Pancreas (tissue), 10 donors: ENCODE data around the gene NDUFA6. TPM values are rescaled to one million over a fixed set of nuclear protein-coding genes. Genes with fewer than 3 reads are reported as not detected.
A peak's percentile ranks its signal among the peaks of the same experiment; 100 is the strongest.

Experiments
- ATAC-seq, 4 donors: fragments of 200-7000 bp; cut with Tn5 transposase; one replicate each; pipeline versions ENCODE4 v1.8.0 to v1.9.1; 2020; ENCODE audit warnings: mild to moderate bottlenecking in 4 of 4, moderate library complexity in 4 of 4
- DNase-seq, 6 donors: peaks; one replicate each; pipeline ENCODE4 v3.0.0-alpha.2; 2020
- FAIRE-seq: peaks from 2 replicates; lab custom pipeline; 2012; peaks lifted over from hg19 to GRCh38; lab: Jason Lieb, UNC
- H3K27ac ChIP-seq, 4 donors: fragments of 200-600 bp; sonication (generic); 1 replicate in 3 of 4; 2 replicates in 1 of 4; pipeline versions ENCODE4 v1.5.0 to v1.8.0; 2020
- H3K27me3 ChIP-seq, 4 donors: fragments of 200-600 bp; one replicate each; pipeline ENCODE4 v1.8.0; 2021
- H3K36me3 ChIP-seq, 3 donors: fragments of 200-600 bp; sonication (generic) in 1 of 3; one replicate each; pipeline versions ENCODE4 v1.5.0 to v1.8.0; 2020 to 2021
- H3K4me1 ChIP-seq, 3 donors: fragments of 200-600 bp; one replicate each; pipeline ENCODE4 v1.8.0; 2021
- H3K4me3 ChIP-seq, 4 donors: fragments of 200-600 bp; sonication (generic) in 2 of 4; one replicate each; pipeline versions ENCODE4 v1.5.0 to v1.8.0; 2020 to 2021
- H3K9me3 ChIP-seq, 4 donors: fragments of 200-600 bp; one replicate each; pipeline ENCODE4 v1.8.0; 2021
- CTCF ChIP-seq, 4 donors: fragments of 200-600 bp; sonication (generic) in 3 of 4; IDR thresholded peaks; one replicate each; pipeline versions ENCODE4 v1.5.0 to v1.8.0; 2021; ENCODE audit warnings: antibody characterized with exemption in 4 of 4
- WGBS, 2 donors: extraction: QIAGEN DNeasy Blood & Tissue Kit; methylation state at CpG; one replicate each; pipeline ENCODE4 v1.1.7; 2013; 5-methylcytosine and 5-hydroxymethylcytosine counted together
- intact Hi-C, 3 donors: fragments of 100-400 bp; cut with DNase I; formaldehyde crosslinking; loops; one replicate each; pipeline versions ENCODE4 v1.11.1 to v1.14.2; 2022
- polyA plus RNA-seq, 2 donors: library from polyadenylated mRNA; stranded (reverse); fragments of 200-250 nt; gene quantifications; one replicate each; pipeline ENCODE4 v1.2.3, GENCODE V29; 2013
- total RNA-seq, 6 donors: library from RNA; stranded (reverse); fragmentation: NEBNext Ultra II Directional in 4 of 6; extraction: Animal tissue kit (Norgen Biotek cat#: 25700) in 4 of 6; gene quantifications; one replicate each; pipeline versions ENCODE4 v1.2.1 to v1.2.4, GENCODE V29; 2021 to 2023
- donor health status: healthy with polysubstance abuse.
- donor health status: DM: no; HTN: no; CAD: no; lungs with moderate emphysema.
- donor health status: DM: no; HTN: no; CAD: no.
- donor health status: control.
- donor health status: control.
- donor health status: Bipolar disorder and iron deficiency.
- donor health status: DM: yes; HTN: yes; CAD: no.
- donor health status: DM: no; HTN: no; CAD: no.
- donor health status: DM: no; HTN: no; CAD: no.
- donor health status: DM: yes; HTN: yes; CAD: no.

Gene NDUFA6
- total and polyA plus RNA-seq, 8 donors: 16.8 to 44.5 (median 24.4) TPM

- DNase-seq (peak in 1 of 6 donors; percentile 8), FAIRE-seq (no peak), ATAC-seq (no peak)
- 95 to 98% methylated on average over 10 of the region's 10 CpGs for WGBS, 2 donors
- Histone ChIP-seq H3K4me1 (peaks cover 0 to 10% (median 10%) of the 10 kb centered on the region in 3 donors), H3K4me3 (no peak overlapping the region), H3K9me3 (no peaks in the 10 kb centered on the region), H3K36me3 (peaks cover 0 to 6% (median 0%) of the 10 kb centered on the region in 3 donors), H3K27me3 (no peaks in the 10 kb centered on the region), H3K27ac (no peak overlapping the region)
- intact Hi-C loops: no loop called here
- TF ChIP-seq CTCF (IDR thresholded peaks at IDR 0.05): no peak
Measured at GRCh38 chr22:42066937-42067336, 23.6 kb downstream of the NDUFA6 start.

- no peak for TF ChIP-seq CTCF (IDR thresholded peaks at IDR 0.05)
- DNase-seq: peak in 2 of 6 donors; percentile 5 to 40
- intact Hi-C loops: no loop called here
- Histone ChIP-seq H3K27ac (no peak overlapping the region), H3K4me3 (no peak overlapping the region), H3K9me3 (no peaks in the 10 kb centered on the region), H3K4me1 (peaks cover 0 to 6% (median 3%) of the 10 kb centered on the region in 3 donors), H3K27me3 (no peaks in the 10 kb centered on the region), H3K36me3 (peaks cover 0 to 7% (median 0%) of the 10 kb centered on the region in 3 donors)
- 92 to 98% methylated on average over 7 of the region's 7 CpGs for WGBS, 2 donors
- no peak for ATAC-seq
- FAIRE-seq: no peak
Measured at GRCh38 chr22:42066126-42066761, 24.3 kb downstream of the NDUFA6 start.

- peaks cover 0 to 7% (median 0%) of the 10 kb centered on the region in 3 donors for H3K36me3 ChIP-seq
- WGBS, 2 donors: 83 to 88% methylated on average over 12 to 13 of the region's 13 CpGs
- H3K4me1 ChIP-seq: peaks cover 0 to 5% (median 0%) of the 10 kb centered on the region in 3 donors
- H3K4me3 ChIP-seq: no peak overlapping the region
- ATAC-seq (no peak), DNase-seq (peak in 2 of 6 donors; percentile 9 to 36), FAIRE-seq (no peak)
- H3K27me3 ChIP-seq: no peaks in the 10 kb centered on the region
- no peaks in the 10 kb centered on the region for H3K9me3 ChIP-seq
- H3K27ac ChIP-seq: no peak overlapping the region
- intact Hi-C loops: no loop called here
- TF ChIP-seq CTCF (IDR thresholded peaks at IDR 0.05): no peak
Measured at GRCh38 chr22:42065438-42066125, 25.0 kb downstream of the NDUFA6 start.

GRCh38 chr22:42064629-42065028, 25.9 kb downstream of the NDUFA6 start:
- Histone ChIP-seq H3K27me3 (no peaks in the 10 kb centered on the region), H3K9me3 (no peaks in the 10 kb centered on the region), H3K27ac (no peak overlapping the region), H3K4me3 (no peak overlapping the region), H3K4me1 (no peaks in the 10 kb centered on the region), H3K36me3 (peaks cover 0 to 7% (median 0%) of the 10 kb centered on the region in 3 donors)
- TF ChIP-seq CTCF (IDR thresholded peaks at IDR 0.05): no peak
- peak in 1 of 4 donors; percentile 20 for ATAC-seq
- WGBS, 2 donors: 12 to 19% methylated on average over 1 of the region's 1 CpG
- intact Hi-C loops: no loop called here
- DNase-seq: peak in 1 of 6 donors; percentile 20
- FAIRE-seq: no peak
